ENCODE data around the gene RAB40C. TPM values are rescaled to one million over a fixed set of nuclear protein-coding genes. Genes with fewer than 3 reads are reported as not detected.

The RAB40C gene
- total and polyA plus RNA-seq, 2 donors (not counting 1 experiment from before 2014, with no cell fraction given): 12.7 to 26.9 TPM

GRCh38 chr16:661184-661821 lies 71.4 kb downstream of the RAB40C start:
- Histone ChIP-seq H3K79me2 (ENCODE audit: control insufficient read depth, insufficient read depth, low read length) (no peaks in the 10 kb centered on the region), H4K20me1 (ENCODE audit: control insufficient read depth, insufficient read depth, low read length, poor library complexity, severe bottlenecking) (no peaks in the 10 kb centered on the region), H3K9me3 (ENCODE audit: control extremely low read depth in 1 of 3, control insufficient read depth in 2 of 3, insufficient read depth in 1 of 3, low read length in 2 of 3) (no peaks in the 10 kb centered on the region), H3K9ac (ENCODE audit: low read length) (no peak overlapping the region), H2AFZ (ENCODE audit: insufficient read depth, low read depth, low read length, poor library complexity, severe bottlenecking) (no peak overlapping the region), H3K27me3 (replicated peaks in 1 of 4; ENCODE audit: control extremely low read depth in 1 of 4, control insufficient read depth in 3 of 4, insufficient read depth in 4 of 4, low read length in 3 of 4) (no peaks in the 10 kb centered on the region), H3K4me2 (replicated peaks; ENCODE audit: low read depth, low read length, poor library complexity, severe bottlenecking) (peak overlapping the region; percentile 78), H3K27ac (ENCODE audit: low read length in 2 of 2) (no peak overlapping the region), H3K4me1 (ENCODE audit: control insufficient read depth in 2 of 2, insufficient read depth in 2 of 2, low read length in 2 of 2) (peaks cover 10 to 17% of the 10 kb centered on the region in 2 donors), H3K36me3 (replicated peaks in 1 of 2; ENCODE audit: control extremely low read depth in 1 of 2, control insufficient read depth in 1 of 2, extremely low read depth in 1 of 2, insufficient read depth in 2 of 2, low read length in 1 of 2) (no peaks in the 10 kb centered on the region), H3K4me3 (ENCODE audit: control extremely low read depth in 1 of 5, extremely low read depth in 1 of 5, insufficient read depth in 1 of 5, low read depth in 2 of 5, low read length in 4 of 5) (peak overlapping the region in 1 of 5 experiments; percentile 15)
- Mint-ChIP-seq H3K9me3 (ENCODE audit: insufficient read depth) (no peaks in the 10 kb centered on the region), H3K4me1 (peaks cover 10% of the 10 kb centered on the region), H3K27ac (peak overlapping the region; percentile 56), H3K4me3 (peak overlapping the region; percentile 52), H3K27me3 (no peaks in the 10 kb centered on the region)
- 56% methylated on average over 33 of the region's 35 CpGs for WGBS (ENCODE audit: insufficient coverage)
- TF ChIP-seq CTCF (IDR thresholded peaks at IDR 0.05) (peak; percentile 12), EZH2 (IDR thresholded peaks at IDR 0.05; ENCODE audit: borderline replicate concordance, insufficient read depth, low read depth, low read length, poor library complexity, severe bottlenecking) (no peak)
- ATAC-seq (ENCODE audit: low read depth): no peak
- DNase-seq: no peak
- intact Hi-C loops (cut with micrococcal nuclease): loop anchor here (2.0 kb wide), 1 partner anchor 23 kb away; the partner anchor contains the start of gene JMJD8
- ChIA-PET CTCF (interaction anchor here (0.7 to 1.4 kb wide), 3 partner anchors 12 to 82 kb away, joined by 3 to 6 read pairs (median 5); partner anchors contain the start of gene METTL26), POLR2A (interaction anchor here (1.0 to 1.7 kb wide), 2 partner anchors 12 to 277 kb away, joined by 5 to 6 read pairs; partner anchors contain the start of gene WDR90)

GRCh38 chr16:662095-662494 lies 72.2 kb downstream of the RAB40C start:
- Histone ChIP-seq H2AFZ (ENCODE audit: insufficient read depth, low read depth, low read length, poor library complexity, severe bottlenecking) (no peak overlapping the region), H4K20me1 (ENCODE audit: control insufficient read depth, insufficient read depth, low read length, poor library complexity, severe bottlenecking) (no peaks in the 10 kb centered on the region), H3K4me2 (replicated peaks; ENCODE audit: low read depth, low read length, poor library complexity, severe bottlenecking) (no peak overlapping the region), H3K9ac (ENCODE audit: low read length) (no peak overlapping the region), H3K27ac (ENCODE audit: low read length in 2 of 2) (no peak overlapping the region), H3K27me3 (replicated peaks in 1 of 4; ENCODE audit: control extremely low read depth in 1 of 4, control insufficient read depth in 3 of 4, insufficient read depth in 4 of 4, low read length in 3 of 4) (no peaks in the 10 kb centered on the region), H3K79me2 (ENCODE audit: control insufficient read depth, insufficient read depth, low read length) (no peaks in the 10 kb centered on the region), H3K36me3 (replicated peaks in 1 of 2; ENCODE audit: control extremely low read depth in 1 of 2, control insufficient read depth in 1 of 2, extremely low read depth in 1 of 2, insufficient read depth in 2 of 2, low read length in 1 of 2) (no peaks in the 10 kb centered on the region), H3K4me1 (ENCODE audit: control insufficient read depth in 2 of 2, insufficient read depth in 2 of 2, low read length in 2 of 2) (peaks cover 11 to 23% of the 10 kb centered on the region in 2 donors), H3K4me3 (ENCODE audit: control extremely low read depth in 1 of 5, extremely low read depth in 1 of 5, insufficient read depth in 1 of 5, low read depth in 2 of 5, low read length in 4 of 5) (no peak overlapping the region), H3K9me3 (ENCODE audit: control extremely low read depth in 1 of 3, control insufficient read depth in 2 of 3, insufficient read depth in 1 of 3, low read length in 2 of 3) (no peaks in the 10 kb centered on the region)
- no peak for ATAC-seq (ENCODE audit: low read depth)
- Mint-ChIP-seq H3K9me3 (ENCODE audit: insufficient read depth) (no peaks in the 10 kb centered on the region), H3K4me1 (peaks cover 10% of the 10 kb centered on the region), H3K27ac (no peak overlapping the region), H3K4me3 (no peak overlapping the region), H3K27me3 (no peaks in the 10 kb centered on the region)
- TF ChIP-seq EZH2 (IDR thresholded peaks at IDR 0.05; ENCODE audit: borderline replicate concordance, insufficient read depth, low read depth, low read length, poor library complexity, severe bottlenecking): no peak
- no peak for TF ChIP-seq CTCF (IDR thresholded peaks at IDR 0.05)
- no peak for DNase-seq
- ChIA-PET CTCF (interaction anchor here (1.1 to 1.2 kb wide), 2 partner anchors 11 to 26 kb away, joined by 3 to 5 read pairs; partner anchors contain the start of gene METTL26), POLR2A (no interaction called here)
- intact Hi-C loops (cut with micrococcal nuclease): no loop called here
- 96% methylated on average over 19 of the region's 19 CpGs for WGBS (ENCODE audit: insufficient coverage)

Data from B cell (primary cell).